Neural progenitor cell (in vitro differentiated cells): ENCODE data around the gene PRCC.

Source experiments
- EZH2 ChIP-seq: fragments of 200-600 bp; sonication (generic); IDR thresholded peaks from 2 replicates; pipeline ENCODE4 v1.6.1; 2017; ENCODE audit warnings: antibody characterized with exemption, mild to moderate bottlenecking, moderate library complexity
- TF ChIP-seq, protein P1 (sequence below): fragments of 200-600 bp; sonication (generic); IDR thresholded peaks from 2 replicates; pipeline ENCODE4 v1.5.1; 2017; ENCODE audit warnings: antibody characterized with exemption, mild to moderate bottlenecking

DNA sequence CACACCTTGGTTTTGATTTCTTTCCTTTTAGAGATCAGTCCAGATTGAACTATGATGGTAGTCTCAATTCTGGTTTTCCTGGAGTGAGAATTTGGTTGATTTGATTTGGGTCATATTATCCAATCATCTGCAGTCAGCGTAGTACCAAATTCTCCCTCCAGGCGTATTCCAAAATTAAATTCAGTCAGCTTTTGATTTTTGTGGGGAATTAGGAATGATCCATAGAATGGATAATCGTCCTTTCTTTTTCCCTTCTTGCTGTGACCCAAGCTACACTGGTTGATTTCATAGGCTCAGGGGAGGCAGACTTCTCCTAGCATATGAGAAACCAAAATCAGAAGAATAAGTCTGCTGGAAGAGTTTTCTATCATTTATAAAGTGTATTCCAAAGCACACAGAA is 4.9 kb downstream of the PRCC start:
- TF ChIP-seq, protein P1, sequence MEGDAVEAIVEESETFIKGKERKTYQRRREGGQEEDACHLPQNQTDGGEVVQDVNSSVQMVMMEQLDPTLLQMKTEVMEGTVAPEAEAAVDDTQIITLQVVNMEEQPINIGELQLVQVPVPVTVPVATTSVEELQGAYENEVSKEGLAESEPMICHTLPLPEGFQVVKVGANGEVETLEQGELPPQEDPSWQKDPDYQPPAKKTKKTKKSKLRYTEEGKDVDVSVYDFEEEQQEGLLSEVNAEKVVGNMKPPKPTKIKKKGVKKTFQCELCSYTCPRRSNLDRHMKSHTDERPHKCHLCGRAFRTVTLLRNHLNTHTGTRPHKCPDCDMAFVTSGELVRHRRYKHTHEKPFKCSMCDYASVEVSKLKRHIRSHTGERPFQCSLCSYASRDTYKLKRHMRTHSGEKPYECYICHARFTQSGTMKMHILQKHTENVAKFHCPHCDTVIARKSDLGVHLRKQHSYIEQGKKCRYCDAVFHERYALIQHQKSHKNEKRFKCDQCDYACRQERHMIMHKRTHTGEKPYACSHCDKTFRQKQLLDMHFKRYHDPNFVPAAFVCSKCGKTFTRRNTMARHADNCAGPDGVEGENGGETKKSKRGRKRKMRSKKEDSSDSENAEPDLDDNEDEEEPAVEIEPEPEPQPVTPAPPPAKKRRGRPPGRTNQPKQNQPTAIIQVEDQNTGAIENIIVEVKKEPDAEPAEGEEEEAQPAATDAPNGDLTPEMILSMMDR: no peak
- TF ChIP-seq EZH2: no peak
